HG02943 (cell line): ENCODE measurements around the gene GNG7.
"Not testable (repeated sequence)": the region's sequence is repeated elsewhere in the genome, so short reads cannot be mapped to it uniquely, and the experiment has no call there.

Experiments
- ATAC-seq: cut with Tn5 transposase; IDR thresholded peaks from one replicate; pipeline ENCODE4 v1.9.1; 2021; ENCODE audit warnings: mild to moderate bottlenecking, low read depth, moderate library complexity; ENCODE audit not compliant: unreplicated experiment

Gene GNG7

DNA sequence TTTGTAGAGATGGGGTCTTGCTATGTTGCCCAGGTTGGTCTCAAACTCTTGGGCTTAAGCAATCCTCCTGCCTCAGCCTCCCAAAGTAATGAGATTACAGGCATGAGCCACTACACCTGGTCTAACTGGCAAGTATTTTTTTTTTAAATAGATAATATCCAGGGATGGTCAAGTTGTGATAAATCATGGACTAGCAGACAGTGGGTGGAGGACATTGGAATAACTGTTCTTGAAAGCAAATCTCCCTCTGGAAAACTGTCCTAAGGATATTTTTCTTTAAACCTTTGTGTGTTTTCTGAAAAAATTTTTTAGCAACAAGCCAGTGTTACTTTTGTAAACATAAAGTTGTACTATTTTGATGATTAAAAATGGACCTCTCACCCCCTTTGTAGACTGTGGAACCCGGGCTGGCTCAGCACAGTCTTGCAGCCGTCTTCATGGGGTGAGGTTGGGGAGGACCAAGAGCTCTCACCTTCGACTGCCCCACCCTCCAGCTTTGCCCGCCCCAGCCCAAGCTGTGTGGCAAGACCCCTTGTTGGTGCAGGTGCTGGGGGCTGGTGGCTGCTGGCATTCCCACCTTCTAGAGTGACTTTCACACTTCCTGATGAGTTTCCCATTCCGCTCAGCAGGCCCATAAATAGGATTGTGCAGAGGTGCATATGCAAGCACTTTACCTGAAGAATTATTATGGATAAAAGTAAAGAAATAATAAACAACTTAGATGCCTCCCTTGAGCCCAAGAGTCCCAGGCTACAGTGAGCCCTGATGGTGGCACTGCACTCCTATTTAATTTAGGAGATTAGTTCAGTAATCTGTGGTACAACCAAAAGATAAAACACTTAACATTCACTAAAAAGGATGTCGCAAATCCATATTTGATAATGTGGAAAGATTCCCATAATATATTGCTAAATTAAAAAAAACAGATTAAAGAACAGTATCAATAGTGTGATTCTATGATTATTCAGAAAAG lies 119.2 kb downstream of the GNG7 start:
- no peak for ATAC-seq

DNA sequence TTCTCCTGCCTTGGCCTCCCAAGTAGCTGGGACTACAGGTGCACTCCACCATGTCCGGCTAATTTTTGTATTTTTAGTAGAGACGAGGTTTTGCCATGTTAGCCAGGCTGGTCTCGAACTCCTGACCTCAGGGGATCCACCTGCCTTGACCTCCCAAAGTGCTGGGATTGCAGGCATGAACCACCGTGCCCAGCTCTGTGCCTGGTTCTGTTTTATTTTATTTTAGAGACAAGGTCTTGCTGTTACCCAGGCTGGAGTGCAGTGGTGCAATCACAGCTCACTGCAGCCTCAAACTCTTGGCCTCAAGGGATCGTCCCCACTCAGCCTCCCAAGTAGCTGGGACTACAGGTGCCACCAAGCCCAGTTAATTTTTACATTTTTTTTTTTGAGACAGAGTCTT lies 122.1 kb downstream of the GNG7 start:
- ATAC-seq = not testable (repeated sequence)

- ATAC-seq = no peak
These were observed 122.7 kb downstream of the GNG7 start for GRCh38 chr19:2579678-2580280.

DNA sequence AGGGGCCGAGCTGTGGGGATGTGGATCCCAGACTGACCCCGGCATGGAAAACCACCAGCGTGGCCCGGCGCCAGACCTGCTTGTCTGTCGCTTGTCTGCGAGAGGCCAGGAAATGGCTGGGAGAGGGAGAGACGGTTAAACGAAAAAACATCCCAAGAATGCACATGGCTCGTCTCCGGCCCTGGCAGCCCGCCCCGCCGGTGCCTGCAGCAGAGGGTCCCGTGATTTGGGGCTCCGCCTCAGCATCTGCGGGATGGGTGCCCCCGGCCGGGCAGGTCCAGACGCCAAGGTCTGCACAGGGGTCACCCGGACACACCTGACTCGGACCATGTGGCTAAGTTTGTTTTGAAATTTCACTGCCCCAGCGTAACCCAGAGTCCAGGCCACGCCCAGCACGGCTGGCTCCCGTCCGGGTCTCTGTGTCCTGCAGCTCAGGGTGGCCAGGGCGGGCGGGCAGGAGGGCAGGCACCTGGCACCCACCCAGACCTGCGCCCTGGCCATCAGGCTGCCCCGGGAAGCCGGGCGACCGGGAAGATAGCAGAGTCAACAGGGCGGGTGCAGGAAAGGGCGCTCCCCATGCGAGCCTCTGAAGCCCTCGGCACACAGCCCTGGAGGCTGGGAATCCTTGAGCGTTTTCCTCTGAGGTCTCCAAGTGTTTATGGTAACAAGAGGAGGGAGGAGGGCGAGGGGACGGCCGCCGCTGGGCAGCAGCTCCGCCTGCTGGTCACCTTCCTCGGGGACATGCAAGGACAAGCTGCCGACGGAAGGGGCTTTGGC lies 123.4 kb downstream of the GNG7 start:
- no peak for ATAC-seq

GRCh38 chr19:2578391-2578890 lies 124.1 kb downstream of the GNG7 start:
- no peak for ATAC-seq

DNA sequence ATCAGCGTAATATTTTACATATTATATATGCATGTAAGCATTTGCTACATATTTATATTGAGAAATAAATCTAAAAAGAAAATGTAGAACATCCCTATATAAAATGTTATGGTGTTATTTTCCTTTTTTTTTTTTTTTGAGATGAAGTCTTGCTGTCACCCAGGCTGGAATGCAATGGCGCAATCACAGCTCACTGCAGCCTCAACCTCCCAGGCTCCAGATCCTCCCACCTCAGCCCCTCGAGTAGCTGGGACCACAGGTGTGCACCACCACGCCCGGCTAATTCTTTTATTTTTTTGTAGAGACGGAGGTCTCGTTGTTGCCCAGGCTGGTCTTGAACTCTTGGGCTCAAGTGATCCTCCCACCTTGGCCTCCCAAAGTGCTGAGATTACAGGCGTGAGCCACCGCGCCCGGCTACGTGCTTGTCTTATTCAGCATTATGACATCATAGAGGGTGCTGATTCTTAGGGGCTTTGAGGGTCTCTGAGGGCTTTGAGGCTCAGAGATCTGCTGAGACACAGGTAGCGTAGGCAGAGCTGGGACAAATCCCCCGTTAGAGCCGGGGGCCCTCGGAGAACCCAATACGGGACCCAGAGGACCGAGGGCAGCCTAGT lies 124.7 kb downstream of the GNG7 start:
- ATAC-seq = no peak

DNA sequence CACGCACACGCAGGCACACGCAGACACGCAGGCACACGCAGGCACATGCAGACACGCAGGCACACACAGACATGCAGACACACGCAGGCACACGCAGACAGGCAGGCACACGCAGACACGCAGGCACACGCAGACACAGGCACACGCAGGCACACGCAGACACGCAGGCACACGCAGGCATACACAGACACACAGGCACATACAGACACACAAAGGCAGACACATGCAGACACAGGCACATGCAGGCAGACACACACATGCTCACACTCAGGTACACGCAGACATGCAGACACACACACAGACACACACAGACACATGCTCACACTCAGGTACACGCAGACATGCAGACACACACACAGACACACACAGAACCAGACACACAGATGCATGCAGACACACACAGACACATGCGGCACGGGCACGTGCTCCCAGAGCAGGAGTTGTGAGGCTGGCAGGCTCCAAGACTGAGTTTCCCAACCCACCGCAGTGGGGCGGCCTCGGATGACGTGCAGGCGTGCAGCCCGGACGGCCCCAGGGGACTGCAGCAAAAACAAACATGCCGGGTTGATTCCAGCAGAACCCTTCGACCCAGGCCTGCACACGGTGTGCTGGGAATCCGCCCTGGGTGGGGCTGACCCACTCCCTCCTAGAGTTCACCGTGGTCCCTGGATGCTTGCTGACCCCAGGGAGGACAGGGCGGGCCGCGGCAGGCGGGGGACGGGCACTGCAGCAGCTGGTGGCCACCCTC lies 126.6 kb downstream of the GNG7 start:
- ATAC-seq = no peak

DNA sequence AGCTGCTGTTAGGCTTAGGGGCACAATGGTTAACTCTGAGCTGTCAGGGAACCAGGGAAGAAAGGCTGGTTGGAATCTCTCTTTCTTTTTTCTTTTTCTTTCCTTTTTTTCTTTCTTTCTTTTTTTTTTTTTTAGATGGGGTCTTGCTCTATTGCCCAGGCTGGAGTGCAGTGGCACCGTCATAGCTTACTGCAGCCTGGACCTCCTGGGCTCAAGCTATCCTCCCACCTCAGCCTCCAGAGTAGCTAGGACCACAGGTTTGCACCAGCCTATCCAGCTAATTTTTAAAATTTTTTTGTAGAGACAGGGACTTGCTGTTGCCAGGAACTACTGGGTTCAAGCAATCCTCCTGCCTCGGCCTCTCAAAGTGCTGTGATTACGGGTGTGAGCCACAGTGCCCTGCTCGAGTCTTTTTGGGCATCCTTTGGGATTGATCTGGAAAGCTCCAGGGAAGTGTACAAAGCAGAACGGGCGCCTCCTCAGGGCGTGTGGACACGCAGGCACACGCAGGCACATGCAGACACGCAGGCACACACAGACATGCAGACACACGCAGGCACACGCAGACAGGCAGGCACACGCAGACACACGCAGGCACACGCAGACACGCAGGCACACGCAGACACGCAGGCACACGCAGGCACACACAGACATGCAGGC lies 127.4 kb downstream of the GNG7 start:
- no peak for ATAC-seq

- no peak for ATAC-seq
These were observed 128.0 kb downstream of the GNG7 start for GRCh38 chr19:2574478-2574931.

DNA sequence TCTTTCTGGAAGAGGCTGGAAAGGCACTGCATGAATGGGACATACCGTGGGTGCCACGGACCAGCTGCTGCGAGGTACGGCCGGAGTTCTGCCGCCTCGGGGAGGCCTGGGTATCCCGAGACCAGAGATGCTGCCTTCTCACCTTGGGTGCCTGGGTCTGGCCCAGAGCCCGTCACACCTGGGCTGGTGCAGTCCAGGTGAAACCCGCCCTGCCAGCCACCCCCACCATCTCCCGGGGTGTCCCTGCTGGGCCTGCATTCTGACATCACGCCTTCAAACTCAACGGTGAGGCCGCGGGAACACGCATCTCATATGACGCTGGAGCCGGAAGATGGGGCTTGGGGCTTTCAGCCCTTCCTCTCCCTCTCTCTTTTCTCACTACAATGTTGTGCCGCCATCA lies 128.6 kb downstream of the GNG7 start:
- ATAC-seq = no peak

GRCh38 chr19:2572152-2572551 lies 130.3 kb downstream of the GNG7 start:
- ATAC-seq = not testable (repeated sequence)

- no peak for ATAC-seq
These were observed 132.7 kb downstream of the GNG7 start for GRCh38 chr19:2569596-2570465.

GRCh38 chr19:2567996-2568395 lies 134.5 kb downstream of the GNG7 start:
- ATAC-seq = no peak

DNA sequence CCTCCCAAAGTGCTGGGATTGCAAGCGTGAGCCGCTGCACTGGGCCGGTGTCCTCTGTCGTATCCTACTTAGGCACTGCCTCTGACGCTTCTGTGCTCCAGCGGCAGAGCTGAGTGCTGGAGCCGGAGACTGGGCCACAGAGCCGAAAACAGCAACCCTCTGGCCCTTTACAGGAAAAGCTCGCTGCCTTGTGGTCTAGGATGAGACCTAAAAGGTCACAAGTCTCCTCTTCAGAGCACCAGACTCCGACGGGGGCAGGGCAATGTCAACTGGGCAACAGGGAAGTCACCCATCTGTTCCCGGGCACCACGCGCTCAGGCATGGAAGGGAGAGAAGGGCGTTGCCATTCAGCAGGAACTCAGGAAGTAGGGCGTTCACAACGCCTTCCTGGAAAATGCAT lies 134.9 kb downstream of the GNG7 start:
- ATAC-seq = no peak

DNA sequence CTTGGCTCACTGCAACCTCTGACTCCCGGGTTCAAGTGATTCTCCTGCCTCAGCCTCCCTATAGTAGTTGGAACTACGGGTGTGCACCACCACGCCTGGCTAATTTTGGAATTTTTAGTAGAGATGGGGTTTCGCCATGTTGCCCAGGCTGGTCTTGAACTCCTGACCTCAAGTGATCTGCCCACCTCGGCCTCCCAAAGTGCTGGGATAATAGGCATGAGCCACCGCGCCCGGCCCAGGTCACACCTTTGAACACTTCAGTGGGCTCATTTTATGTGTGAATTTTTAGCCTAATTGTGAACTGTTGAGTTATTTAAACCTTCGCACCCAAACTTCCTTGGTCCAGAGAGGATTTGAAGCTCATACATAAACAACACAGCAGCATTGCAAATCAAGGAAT lies 138.9 kb downstream of the GNG7 start:
- not testable (repeated sequence) for ATAC-seq

DNA sequence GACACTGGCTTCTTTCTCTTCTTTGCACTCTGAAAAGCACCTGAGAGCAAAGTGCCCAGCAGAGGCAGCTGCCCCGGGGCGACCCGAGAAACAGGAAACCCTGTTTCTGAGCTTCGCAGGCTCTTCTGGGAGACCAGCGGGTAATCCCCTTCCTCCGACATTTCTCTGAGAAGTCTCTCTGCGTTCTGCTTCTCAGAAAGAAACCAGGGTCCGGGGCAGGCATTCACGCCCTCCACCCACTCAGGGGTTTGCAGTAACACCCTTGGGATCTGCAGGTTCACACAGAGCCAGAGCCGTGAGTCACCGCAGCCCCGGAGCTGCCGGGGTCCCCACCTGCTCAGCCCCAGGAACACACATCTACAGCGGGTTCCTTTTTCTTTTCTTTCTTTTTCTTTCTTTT lies 140.6 kb downstream of the GNG7 start:
- peak; percentile 67 for ATAC-seq

- no peak for ATAC-seq
These were observed 141.3 kb downstream of the GNG7 start for GRCh38 chr19:2561221-2561620.

DNA sequence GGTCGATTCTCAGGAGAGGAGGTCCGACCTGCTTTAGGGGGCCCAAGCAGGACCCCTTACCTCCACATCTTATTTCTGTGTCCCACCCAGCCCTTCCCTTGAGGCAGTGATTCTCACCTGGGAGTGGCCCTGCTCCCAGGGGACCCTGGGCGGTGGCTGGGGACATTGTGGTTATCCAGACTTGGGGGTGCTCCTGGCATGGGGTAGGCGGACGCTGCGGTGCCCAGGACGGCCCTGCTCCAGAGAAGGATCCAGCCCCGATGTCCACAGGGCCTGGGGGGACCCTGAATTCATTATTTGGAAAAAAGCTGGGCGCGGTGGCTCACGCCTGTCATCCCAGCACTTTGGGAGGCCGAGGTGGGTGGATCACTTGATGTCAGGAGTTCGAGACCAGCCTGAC lies 142.1 kb downstream of the GNG7 start:
- ATAC-seq = no peak
